ENCODE measurements around the gene MAGEA11. TPM values are rescaled to one million over a fixed set of nuclear protein-coding genes. Genes with fewer than 3 reads are reported as not detected.
"Not testable (repeated sequence)": the region's sequence is repeated elsewhere in the genome, so short reads cannot be mapped to it uniquely, and the experiment has no call there.

Gene MAGEA11, protein sequence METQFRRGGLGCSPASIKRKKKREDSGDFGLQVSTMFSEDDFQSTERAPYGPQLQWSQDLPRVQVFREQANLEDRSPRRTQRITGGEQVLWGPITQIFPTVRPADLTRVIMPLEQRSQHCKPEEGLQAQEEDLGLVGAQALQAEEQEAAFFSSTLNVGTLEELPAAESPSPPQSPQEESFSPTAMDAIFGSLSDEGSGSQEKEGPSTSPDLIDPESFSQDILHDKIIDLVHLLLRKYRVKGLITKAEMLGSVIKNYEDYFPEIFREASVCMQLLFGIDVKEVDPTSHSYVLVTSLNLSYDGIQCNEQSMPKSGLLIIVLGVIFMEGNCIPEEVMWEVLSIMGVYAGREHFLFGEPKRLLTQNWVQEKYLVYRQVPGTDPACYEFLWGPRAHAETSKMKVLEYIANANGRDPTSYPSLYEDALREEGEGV
- polyA plus RNA-seq (2012; ENCODE audit: low read depth, missing spikeins), result 0.06 TPM

- DNase-seq (ENCODE audit: insufficient read length, low spot score) (no peak), FAIRE-seq (no peak)
- TF ChIP-seq SPI1 (IDR thresholded peaks at IDR 0.05; ENCODE audit: low read depth, low read length) (no peak), PAX5 (IDR thresholded peaks at IDR 0.05; ENCODE audit: insufficient read depth, low read length, severe bottlenecking) (no peak), TAF1 (IDR thresholded peaks at IDR 0.05; ENCODE audit: low read depth, low read length) (no peak), POLR2A (IDR thresholded peaks at IDR 0.05; ENCODE audit: low read depth, low read length) (no peak), POLR2AphosphoS5 (IDR thresholded peaks at IDR 0.05; ENCODE audit: low read depth, low read length) (no peak), POU2F2 (IDR thresholded peaks at IDR 0.05; ENCODE audit: low read depth, low read length) (no peak)
These were observed at the start of gene MAGEA11 for GRCh38 chrX:149711545-149712236. TSS of gene MAGEA11 (plus strand) at chrX:149712060. CDS start at chrX:149713160, 1,100 bp downstream.

GRCh38 chrX:149675088-149675487, 36.8 kb upstream of the MAGEA11 start:
- not testable (repeated sequence) for FAIRE-seq; DNase-seq (ENCODE audit: insufficient read length, low spot score)

DNA sequence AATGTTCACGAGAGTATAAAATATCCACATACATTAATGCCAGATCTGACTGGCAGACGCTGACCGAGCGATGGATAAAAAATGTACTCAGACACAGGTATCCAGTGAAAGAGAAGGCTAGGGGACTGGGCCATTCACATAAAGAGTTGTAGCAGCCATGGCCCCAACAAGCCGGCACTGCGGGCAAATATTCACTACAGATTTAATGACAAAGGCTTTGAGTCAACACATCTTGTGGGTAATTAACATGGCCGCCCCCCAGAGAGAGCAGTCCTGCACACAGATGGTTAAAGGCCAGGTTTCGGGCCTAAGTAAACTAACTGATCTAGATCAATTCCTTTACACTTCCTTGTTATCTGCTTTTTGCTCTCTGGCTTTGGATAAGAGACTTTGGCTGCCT, 36.3 kb upstream of the MAGEA11 start:
- not testable (repeated sequence) for FAIRE-seq; DNase-seq (ENCODE audit: insufficient read length, low spot score)

GRCh38 chrX:149679164-149679678, 32.6 kb upstream of the MAGEA11 start:
- DNase-seq (ENCODE audit: insufficient read length, low spot score), result not testable (repeated sequence)
- peak; percentile 73 for FAIRE-seq

DNA sequence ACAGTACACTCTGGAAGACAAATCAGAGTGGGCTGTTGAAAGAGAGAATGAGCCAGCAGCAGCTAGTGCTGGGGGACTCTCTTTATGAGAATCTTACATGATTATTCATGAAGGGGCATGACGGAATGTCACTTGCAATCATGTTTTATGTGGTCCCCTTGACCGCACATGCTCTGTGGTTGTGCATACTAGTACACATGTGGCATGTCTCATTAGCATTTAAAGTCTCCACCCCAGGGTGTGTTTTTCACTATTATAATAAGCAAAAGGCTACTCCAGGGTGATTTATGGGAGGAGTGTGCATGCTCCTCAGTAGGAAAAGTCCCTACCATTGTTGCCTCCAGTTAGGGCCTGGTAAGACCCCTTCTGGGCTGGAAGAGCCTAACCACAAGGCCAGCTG, 30.7 kb upstream of the MAGEA11 start:
- no peak for FAIRE-seq
- DNase-seq (ENCODE audit: insufficient read length, low spot score), result no peak
- TF ChIP-seq PAX5 (IDR thresholded peaks at IDR 0.05; ENCODE audit: insufficient read depth, low read length, severe bottlenecking), result no peak
- no peak for TF ChIP-seq TAF1 (IDR thresholded peaks at IDR 0.05; ENCODE audit: low read depth, low read length)
- TF ChIP-seq SPI1 (IDR thresholded peaks at IDR 0.05; ENCODE audit: low read depth, low read length), result no peak

- TF ChIP-seq POLR2A (IDR thresholded peaks at IDR 0.05; ENCODE audit: low read depth, low read length) (no peak), POLR2AphosphoS5 (IDR thresholded peaks at IDR 0.05; ENCODE audit: low read depth, low read length) (no peak), SPI1 (IDR thresholded peaks at IDR 0.05; ENCODE audit: low read depth, low read length) (no peak), POU2F2 (IDR thresholded peaks at IDR 0.05; ENCODE audit: low read depth, low read length) (no peak), TAF1 (IDR thresholded peaks at IDR 0.05; ENCODE audit: low read depth, low read length) (no peak), PAX5 (IDR thresholded peaks at IDR 0.05; ENCODE audit: insufficient read depth, low read length, severe bottlenecking) (no peak)
- DNase-seq (ENCODE audit: insufficient read length, low spot score) (no peak), FAIRE-seq (no peak)
These were observed 29.8 kb upstream of the MAGEA11 start for GRCh38 chrX:149682031-149682430.

DNA sequence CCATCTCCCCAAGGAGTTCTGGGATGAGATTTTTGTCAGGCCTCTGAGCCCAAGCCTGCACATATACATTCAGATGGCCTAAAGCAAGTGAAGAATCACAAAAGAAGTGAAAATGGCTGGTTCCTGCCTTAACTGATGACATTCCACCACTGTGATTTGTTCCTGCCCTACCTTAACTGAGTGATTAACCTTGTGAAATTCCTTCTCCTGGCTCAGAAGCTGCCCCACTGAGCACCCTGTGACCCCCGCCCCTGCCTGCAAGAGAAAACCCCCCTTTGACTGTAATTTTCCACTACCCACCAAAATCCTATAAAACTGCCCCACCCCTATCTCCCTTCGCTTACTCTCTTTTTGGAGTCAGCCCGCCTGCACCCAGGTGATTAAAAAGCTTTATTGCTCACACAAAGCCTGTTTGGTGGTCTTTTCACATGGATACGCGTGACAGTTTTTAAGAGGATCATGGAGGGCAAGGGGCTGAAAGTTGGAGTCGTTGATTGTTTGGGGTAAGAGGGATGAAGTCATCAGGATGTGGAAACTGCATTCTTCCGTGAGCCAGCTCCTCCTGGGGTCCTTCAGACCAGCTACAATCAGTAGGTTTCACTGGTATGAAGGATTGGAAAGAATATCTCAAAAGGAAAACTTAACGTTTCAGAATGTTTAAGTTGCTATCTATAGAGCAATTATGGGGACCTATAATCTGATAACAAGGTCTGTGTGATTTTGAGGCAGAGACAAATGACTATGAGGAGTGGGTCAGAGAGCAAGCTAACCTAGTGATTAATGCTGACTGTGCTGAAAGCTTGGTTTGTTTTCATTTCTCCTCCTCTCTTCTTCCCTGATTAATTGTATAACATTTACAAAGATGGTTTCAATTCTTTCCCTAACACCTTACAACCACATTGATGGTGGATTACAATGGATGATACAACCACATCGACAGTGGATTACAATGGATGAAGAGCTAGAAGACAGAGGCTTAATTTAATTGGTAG, 28.6 kb upstream of the MAGEA11 start:
- FAIRE-seq (no peak), DNase-seq (ENCODE audit: insufficient read length, low spot score) (no peak)

GRCh38 chrX:149683966-149684730, 27.7 kb upstream of the MAGEA11 start:
- no peak for DNase-seq (ENCODE audit: insufficient read length, low spot score)
- TF ChIP-seq PAX5 (IDR thresholded peaks at IDR 0.05; ENCODE audit: insufficient read depth, low read length, severe bottlenecking) (no peak), TAF1 (IDR thresholded peaks at IDR 0.05; ENCODE audit: low read depth, low read length) (no peak), POU2F2 (IDR thresholded peaks at IDR 0.05; ENCODE audit: low read depth, low read length) (no peak), POLR2A (IDR thresholded peaks at IDR 0.05; ENCODE audit: low read depth, low read length) (no peak), SPI1 (IDR thresholded peaks at IDR 0.05; ENCODE audit: low read depth, low read length) (no peak), POLR2AphosphoS5 (IDR thresholded peaks at IDR 0.05; ENCODE audit: low read depth, low read length) (no peak)
- FAIRE-seq, result no peak

More for the DNA sequence above, 28.6 kb upstream of the MAGEA11 start:
- TF ChIP-seq PAX5 (IDR thresholded peaks at IDR 0.05; ENCODE audit: insufficient read depth, low read length, severe bottlenecking) (no peak), POLR2AphosphoS5 (IDR thresholded peaks at IDR 0.05; ENCODE audit: low read depth, low read length) (no peak), POLR2A (IDR thresholded peaks at IDR 0.05; ENCODE audit: low read depth, low read length) (no peak), TAF1 (IDR thresholded peaks at IDR 0.05; ENCODE audit: low read depth, low read length) (no peak), POU2F2 (IDR thresholded peaks at IDR 0.05; ENCODE audit: low read depth, low read length) (no peak), SPI1 (IDR thresholded peaks at IDR 0.05; ENCODE audit: low read depth, low read length) (no peak)

DNA sequence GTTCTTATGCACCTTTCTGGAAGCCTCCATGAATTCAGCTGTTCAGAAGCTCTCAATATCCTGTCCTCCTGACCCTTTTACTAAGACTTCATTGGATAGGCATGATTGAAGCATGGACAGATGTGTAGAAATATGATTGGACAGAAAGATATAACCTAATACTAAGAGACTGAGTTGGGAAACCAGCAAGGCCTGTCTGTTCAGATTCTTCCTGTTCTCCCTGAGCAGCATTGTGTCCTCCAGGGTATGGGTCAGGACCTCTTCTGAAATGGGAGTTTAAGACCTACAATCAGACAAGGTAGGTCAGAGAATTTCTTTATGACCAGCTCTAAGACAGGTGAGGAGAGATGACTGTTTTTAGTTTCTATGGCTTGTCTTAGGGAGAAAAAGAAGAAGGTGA, 23.9 kb upstream of the MAGEA11 start:
- FAIRE-seq (no peak), DNase-seq (ENCODE audit: insufficient read length, low spot score) (no peak)
- TF ChIP-seq SPI1 (IDR thresholded peaks at IDR 0.05; ENCODE audit: low read depth, low read length), result no peak
- TF ChIP-seq PAX5 (IDR thresholded peaks at IDR 0.05; ENCODE audit: insufficient read depth, low read length, severe bottlenecking), result no peak
- TF ChIP-seq TAF1 (IDR thresholded peaks at IDR 0.05; ENCODE audit: low read depth, low read length), result no peak
- no peak for TF ChIP-seq POU2F2 (IDR thresholded peaks at IDR 0.05; ENCODE audit: low read depth, low read length)
